ENCODE results near the gene TM9SF2.

TM9SF2 gene

DNA sequence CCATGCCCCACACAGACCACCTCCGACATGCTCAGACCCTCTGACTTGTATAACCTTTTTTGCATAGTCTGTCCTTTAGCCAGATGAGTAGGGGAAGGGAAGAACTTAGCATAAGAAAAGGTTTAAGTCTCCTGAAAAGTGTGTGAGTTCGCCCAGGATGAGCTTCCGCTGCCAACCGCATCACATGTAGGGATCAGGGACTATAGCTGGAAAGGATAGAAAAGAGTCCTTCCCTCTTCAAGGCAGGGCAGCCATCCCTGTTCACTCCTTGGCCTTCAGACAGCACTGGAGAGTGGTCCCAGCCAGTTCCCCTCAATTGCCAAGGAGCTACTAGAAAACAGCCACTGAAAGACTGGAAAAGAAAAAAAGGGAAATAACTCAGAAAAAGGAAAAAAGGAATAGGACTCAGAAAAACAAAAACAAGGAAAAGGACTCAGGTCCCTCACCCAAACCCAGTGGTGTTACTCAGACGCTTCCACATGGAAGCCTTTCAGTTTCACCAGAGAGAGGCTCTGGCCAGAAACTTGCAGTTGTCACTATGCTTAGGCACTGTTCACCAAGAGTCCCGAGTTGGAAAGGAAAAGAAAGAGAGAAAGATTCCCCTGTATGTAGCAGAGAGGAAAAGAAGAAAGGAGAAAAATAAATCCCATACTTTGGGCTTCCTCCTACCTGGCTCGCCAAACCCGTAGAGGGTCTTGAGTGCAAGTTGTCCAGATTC is 5.6 kb upstream of the TM9SF2 start:
- no peak for DNase-seq (ENCODE audit: low spot score)

- DNase-seq (ENCODE audit: low spot score) = peak; percentile 79
These were observed 4.8 kb upstream of the TM9SF2 start for GRCh38 chr13:99496184-99497142.

DNA sequence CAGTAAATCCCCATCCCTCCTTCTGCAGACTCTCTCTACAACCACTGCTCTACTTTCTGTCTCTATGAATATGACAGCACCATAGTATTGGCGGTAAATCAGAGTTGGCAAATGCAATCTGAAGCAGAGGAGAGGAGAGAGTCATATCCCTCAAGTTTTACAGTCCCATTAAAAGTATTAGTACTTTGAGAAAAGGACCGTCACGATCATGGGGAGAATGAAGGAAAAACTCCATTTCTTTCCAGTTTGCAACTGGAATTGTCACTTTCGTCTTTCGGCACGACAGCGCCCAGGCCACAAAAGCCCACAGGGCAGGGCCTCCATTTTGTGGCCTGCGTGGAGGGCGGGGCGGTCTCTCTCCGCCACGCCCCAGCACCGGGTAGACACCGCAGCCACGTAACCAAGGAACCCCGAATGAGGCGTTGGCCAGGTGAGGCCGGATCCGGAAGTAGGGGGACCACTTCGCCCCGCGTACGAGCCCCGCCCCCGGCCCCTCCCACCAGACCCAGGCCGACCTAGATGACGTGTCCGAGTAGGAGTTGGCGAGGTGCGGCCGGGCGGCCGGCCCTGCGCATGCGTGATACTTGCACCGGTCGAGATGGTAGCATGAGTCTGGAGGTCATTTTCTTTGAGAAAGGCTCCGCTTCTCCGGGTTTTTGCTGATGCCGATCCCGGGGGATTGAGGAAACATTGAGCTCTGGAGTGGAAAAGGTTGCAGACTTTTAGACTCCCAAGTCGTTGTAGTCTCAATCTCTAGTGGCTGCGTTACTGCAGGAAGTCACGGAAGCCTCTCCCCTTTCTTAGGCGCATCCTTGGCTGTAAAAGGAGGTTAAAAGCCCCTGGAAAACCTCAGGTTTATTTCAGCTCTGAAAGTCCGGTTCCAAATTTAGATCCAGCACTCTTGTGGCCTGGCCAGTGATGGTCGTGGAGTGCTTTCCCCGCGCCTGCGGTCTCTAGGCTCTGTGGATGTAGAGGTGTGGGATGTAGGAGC is 2.8 kb upstream of the TM9SF2 start:
- peak; percentile 98 for DNase-seq (ENCODE audit: low spot score)

DNA sequence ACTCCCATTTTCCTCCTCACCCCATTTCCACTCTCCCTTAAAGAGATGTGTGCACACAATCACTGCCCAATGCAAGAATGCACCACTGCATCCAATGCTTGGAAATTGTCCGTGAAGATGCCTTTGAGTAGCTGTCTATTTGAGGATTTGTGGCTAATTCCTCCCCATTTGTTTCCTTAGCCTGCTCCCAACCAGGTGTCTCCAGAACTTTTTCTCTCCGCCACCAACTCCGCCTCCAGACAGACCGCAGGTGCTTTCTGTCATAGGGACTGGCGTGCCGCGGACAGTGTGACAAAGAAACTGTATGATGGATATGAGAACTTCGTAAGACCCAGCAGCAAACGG is 461 bp upstream of the TM9SF2 start:
- no peak for DNase-seq (ENCODE audit: low spot score)

GRCh38 chr13:99501848-99502301 is 603 bp downstream of the TM9SF2 start:
- DNase-seq (ENCODE audit: low spot score) = no peak

GRCh38 chr13:99505814-99506269 is 4.6 kb downstream of the TM9SF2 start:
- no peak for DNase-seq (ENCODE audit: low spot score)

- DNase-seq (ENCODE audit: low spot score) = no peak
These were observed 5.4 kb downstream of the TM9SF2 start for GRCh38 chr13:99506634-99507033.

DNA sequence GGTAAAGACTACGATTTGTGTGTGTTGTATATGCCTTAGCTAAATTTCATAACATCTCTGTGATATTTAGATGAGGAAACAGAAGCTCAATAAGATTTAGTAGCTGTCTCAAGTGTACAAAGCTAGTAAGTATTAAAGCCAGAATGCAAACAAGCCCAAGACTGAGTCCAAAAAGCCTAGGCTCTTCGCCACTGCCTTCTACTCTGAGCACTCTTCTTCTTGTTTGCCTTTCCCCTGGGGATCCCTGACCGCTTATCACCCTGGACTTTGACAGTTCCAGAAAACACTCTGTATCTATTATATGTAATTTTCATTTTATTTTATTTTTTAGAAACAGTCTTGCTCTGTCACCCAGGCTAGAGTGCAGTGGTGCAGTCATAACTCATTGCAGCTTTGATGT is 5.8 kb downstream of the TM9SF2 start:
- no peak for DNase-seq (ENCODE audit: low spot score)

DNA sequence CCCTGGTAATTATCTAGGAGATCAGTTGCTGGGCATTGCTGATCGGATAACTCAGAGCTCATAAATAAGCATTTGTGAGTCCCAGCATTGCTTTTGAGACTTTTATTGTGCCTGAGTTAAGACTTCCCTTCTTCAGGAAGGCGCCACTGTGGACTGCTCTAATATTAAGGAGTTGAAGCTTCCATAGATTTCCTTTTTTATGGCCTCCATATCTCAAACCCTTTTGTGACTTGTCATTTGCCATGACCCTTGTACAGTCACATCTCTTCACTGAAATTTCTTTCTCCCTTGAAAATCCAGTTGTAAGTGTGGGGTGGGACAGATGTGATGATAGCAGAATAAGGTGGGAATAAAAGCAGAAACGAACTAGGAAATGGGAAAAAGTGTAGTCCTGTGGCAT is 6.3 kb downstream of the TM9SF2 start:
- no peak for DNase-seq (ENCODE audit: low spot score)

DNA sequence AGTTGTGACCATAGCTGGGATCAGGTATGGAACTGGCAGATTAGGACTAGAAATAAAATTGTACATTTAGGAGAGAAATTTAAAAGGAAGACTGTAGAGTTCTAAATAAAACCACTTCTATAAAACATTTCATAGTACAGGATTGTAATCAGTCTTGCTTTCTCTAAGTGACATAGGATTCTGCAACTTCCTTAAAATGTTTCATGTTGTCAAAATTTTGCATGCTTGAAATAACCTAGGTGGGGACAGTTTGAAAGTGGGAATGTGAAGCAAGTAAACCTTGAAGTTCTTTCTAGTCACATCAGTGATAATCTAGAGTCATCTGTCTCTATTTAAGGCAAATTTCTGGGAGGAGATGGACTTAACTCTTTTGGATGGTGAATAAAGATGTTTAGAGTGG is 6.7 kb downstream of the TM9SF2 start:
- no peak for DNase-seq (ENCODE audit: low spot score)

- no peak for DNase-seq (ENCODE audit: low spot score)
These were observed 8.2 kb downstream of the TM9SF2 start for GRCh38 chr13:99509479-99509878.

DNA sequence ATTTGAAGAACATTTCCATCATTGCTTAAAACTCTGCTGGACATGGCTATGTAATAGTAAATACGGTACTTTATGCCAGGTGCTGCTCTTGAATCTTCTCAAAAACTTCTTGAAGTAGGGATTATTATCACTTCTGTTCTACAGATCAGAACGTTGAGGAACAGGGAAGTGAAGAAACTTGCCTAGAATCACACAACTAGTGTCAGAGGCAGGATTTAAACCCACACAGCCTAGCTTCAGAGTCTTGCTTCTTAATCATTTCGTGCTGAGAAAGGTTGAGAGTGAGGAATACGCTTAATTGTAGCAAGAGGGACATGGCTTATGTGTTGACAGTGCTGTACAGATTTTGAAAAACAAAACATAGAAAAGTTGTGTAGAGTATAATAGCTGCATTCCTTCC is 13.5 kb downstream of the TM9SF2 start:
- DNase-seq (ENCODE audit: low spot score) = no peak

DNA sequence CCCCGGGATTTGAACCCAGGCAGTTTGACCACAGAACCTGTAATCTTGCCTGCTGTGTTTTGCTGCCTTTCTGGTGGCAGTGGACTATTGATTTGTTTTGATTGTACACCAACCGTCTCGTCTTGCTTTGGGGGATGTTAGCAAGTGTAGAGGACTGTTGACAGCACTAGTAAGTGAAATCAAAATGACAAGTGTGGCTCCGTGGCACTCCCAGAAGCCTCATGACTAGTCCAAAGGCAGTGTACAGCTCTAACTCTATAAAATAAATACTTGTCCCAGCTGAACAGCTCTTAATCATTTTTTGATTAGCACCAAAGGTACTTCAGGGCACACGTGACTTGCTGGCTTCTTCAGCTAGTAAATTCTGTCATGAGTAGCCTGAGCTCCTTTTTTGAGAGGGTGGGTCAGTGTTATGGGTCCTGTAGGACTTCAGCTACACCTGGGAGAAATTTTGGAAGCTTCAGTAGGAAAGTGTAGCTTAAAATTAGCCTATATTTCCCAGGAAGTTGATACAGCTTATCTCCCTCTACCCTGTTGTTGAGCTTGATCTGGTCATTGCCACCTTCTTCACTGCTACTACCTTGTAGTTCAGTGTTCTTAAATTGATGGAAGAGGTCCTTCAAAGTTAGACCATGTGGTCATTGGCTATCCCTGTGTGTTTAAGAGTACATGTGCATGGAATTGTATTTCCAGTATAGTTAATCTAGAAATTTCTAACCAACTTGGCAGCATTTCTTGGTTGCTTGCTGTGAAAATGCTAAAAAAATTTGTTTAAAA is 15.1 kb downstream of the TM9SF2 start:
- no peak for DNase-seq (ENCODE audit: low spot score)

DNA sequence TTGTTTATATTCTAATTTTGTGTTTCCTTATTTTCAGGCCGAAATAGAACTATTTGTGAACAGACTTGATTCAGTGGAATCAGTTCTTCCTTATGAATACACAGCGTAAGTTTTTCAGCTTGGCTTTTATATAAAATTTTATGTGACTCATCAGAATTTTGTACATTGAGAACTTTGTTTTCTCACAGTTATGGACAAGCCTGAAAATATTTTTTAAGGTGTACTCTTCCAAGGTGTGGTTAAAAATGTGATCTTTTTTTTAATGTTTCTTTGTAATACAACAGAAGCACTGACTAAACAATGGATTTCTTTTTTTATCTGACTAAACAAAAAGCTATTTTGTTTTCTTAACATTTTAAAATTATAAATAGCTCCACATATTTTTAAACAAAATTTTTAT is 16.3 kb downstream of the TM9SF2 start:
- DNase-seq (ENCODE audit: low spot score) = no peak

DNA sequence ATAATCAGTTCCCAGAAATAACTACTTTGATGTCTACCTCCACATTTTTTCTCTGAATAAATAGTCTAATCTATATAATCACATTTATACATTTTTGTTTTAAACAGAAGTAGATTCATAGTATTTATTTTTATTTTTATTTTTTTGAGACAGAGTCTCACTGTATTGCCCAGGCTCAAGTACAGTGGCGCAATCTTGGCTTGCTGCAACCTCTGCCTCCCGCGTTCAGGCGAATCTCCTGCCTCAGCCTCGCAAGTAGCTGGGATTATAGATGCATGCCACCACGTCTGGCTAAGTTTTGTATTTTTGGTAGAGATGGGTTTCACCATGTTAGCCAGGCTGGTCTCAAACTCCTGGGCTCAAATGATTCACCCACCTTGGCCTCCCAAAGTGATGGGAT is 16.7 kb downstream of the TM9SF2 start:
- no peak for DNase-seq (ENCODE audit: low spot score)

DNA sequence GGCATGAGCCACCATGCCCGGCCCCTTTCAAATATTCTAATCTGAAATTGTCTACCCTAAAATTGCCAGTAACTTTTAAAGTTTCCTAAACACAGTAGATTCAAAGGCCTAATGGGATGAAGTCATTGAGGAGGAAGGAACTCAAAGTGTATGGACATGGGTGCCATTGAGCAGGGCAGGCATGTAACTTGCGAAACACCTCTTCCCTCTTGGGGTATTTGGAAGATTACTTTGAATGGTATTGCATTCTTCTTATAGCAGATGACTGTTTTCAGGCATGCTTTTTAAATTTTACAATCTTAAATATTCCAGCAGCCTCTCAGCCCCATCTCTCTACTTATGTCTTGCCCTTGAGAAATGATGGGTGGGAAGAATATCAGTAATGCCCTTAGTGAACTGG is 21.0 kb downstream of the TM9SF2 start:
- DNase-seq (ENCODE audit: low spot score) = no peak

DNA sequence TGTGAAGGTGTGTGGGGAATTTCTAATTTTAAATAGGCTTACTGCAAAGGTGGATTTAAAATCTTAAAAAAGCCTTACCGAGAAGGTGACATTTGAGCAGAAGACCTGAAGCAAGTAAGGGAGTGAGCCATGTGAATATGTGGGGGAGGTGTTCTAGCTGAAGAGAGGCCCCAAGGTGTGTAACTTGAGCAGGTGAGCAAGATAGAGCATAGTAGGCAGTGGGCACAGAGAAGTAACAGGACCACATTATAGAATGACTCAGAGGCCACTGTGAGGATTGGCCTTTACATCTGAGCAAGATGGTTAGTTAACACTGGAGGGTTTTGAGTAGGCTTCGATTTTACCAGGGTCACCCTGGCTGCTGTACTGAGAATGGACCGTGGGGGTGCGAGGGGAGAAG is 22.6 kb downstream of the TM9SF2 start:
- no peak for DNase-seq (ENCODE audit: low spot score)

GRCh38 chr13:99525967-99526366 is 24.7 kb downstream of the TM9SF2 start:
- no peak for DNase-seq (ENCODE audit: low spot score)

DNA sequence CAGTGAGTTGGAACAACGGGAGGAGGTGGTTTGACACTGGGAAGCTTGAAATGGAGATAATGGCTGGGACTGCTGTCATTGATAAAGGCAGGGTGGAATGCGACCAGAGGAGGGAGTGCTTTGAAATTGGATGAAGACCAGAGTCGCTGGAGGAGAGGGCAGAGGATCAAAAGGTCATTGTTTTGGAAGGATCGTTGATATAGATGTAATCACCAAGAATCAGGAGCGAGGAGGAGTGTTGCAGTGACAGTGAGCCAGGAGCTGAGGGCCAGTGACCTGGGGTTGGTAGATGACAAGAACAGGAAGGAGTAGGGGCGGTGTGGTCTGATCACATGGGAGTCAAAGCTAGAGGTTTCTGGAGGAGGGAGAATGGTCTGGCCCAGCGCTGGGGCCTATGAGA is 25.3 kb downstream of the TM9SF2 start:
- no peak for DNase-seq (ENCODE audit: low spot score)

DNA sequence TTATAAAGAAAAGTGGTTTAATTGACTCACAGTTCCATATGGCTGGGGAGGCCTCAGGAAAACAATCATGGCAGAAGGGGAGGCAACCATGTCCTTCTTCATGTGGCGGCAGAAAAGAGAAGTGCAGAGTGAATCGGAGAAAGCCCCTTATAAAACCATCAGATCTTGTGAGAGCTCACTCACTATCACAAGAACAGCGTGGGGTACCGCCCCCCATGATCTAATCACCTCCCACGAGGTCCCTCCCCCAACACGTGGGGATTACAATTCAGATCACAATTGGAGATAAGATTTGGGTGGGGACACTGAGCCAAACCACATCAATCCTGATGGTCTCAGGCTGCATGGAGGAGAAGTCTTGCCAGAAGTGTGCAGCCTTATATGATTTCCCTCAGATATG is 26.0 kb downstream of the TM9SF2 start:
- no peak for DNase-seq (ENCODE audit: low spot score)

DNA sequence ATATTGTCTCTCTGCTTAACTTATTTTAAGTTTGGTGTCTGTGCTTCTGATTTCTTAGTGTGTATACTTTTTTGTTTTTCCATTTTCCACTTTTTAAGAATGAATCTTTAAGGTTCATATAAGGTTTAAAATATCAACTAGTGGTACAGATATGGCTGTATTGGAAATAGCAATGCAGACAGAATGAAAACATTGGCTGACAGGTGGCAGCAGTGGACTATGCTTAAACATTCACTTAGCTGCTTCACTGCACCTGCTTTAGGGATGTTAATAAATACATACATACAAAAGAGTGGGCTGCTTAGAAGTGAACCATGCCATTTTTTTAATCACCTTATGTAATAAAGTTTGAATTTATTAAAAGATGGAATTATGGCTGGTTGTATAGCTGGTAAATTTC is 27.3 kb downstream of the TM9SF2 start:
- DNase-seq (ENCODE audit: low spot score) = peak; percentile 77
